Endothelial cell of umbilical vein (primary cell): ENCODE results near the gene TMED8.

ENCODE experiments used
- EZH2 ChIP-seq: IDR thresholded peaks from 2 replicates; pipeline ENCODE4 v1.6.1; 2012; ENCODE audit warnings: borderline replicate concordance, low read depth, mild to moderate bottlenecking, moderate library complexity, low read length, inconsistent platforms; ENCODE audit not compliant: severe bottlenecking
- FOS ChIP-seq: IDR thresholded peaks from 2 replicates; pipeline ENCODE4 v1.6.1; 2011; ENCODE audit warnings: mild to moderate bottlenecking, low read length, moderate library complexity, borderline replicate concordance; ENCODE audit not compliant: insufficient read depth
- GATA2 ChIP-seq: IDR thresholded peaks from 2 replicates; pipeline ENCODE4 v1.7.0; 2011; ENCODE audit warnings: low read depth, mild to moderate bottlenecking, moderate library complexity, mixed read lengths, low read length; ENCODE audit not compliant: insufficient read length, insufficient read depth
- JUN ChIP-seq: IDR thresholded peaks from 2 replicates; pipeline ENCODE4 v1.6.1; 2011; ENCODE audit warnings: borderline replicate concordance, low read depth; ENCODE audit not compliant: insufficient read length, insufficient read depth
- MYC ChIP-seq: IDR thresholded peaks from one replicate; pipeline ENCODE4 v1.6.1; 2011; ENCODE audit warnings: mild to moderate bottlenecking, low read depth, low read length
- POLR2A ChIP-seq: IDR thresholded peaks from 2 replicates; pipeline ENCODE4 v1.6.1; 2012; ENCODE audit warnings: low read depth, mild to moderate bottlenecking, control low read depth, low read length
- POLR2AphosphoS5 ChIP-seq: IDR thresholded peaks from 2 replicates; pipeline ENCODE4 v1.6.1; 2012; ENCODE audit warnings: low read depth, mild to moderate bottlenecking, control low read depth, low read length, moderate library complexity; ENCODE audit not compliant: insufficient read depth
- TF ChIP-seq, protein P1 (sequence below), 2 donors: IDR thresholded peaks; 1 replicate in 1 of 2; 2 replicates in 1 of 2; pipeline ENCODE4 v1.5.1; 2011; ENCODE audit warnings: low read length in 2 of 2, mild to moderate bottlenecking in 2 of 2, moderate library complexity in 2 of 2, control low read depth in 1 of 2, inconsistent platforms in 1 of 2, low read depth in 1 of 2; ENCODE audit not compliant: insufficient read depth in 1 of 2; ENCODE audit errors: extremely low read depth in 1 of 2
- TF ChIP-seq, protein P2 (sequence below): IDR thresholded peaks from 2 replicates; pipeline ENCODE4 v1.6.1; 2011; ENCODE audit not compliant: insufficient read depth, insufficient read length

DNA sequence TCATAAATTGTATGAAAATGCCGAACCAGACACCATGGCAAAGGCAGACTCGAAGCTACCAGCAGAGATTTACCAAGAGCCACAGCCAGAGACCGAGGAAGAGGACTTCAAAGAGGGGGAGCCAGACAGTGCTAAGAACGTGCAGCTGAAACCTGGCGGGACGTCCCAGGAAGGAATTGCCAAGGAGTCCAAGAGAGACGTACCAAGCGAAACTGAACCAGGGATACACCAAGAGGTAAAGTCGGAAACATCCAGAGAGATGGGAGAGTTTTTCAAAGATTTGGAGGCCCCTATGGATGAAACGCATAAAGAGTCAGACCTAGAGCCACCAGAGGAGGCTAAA, 579 bp upstream of the TMED8 start:
- TF ChIP-seq, protein P1, sequence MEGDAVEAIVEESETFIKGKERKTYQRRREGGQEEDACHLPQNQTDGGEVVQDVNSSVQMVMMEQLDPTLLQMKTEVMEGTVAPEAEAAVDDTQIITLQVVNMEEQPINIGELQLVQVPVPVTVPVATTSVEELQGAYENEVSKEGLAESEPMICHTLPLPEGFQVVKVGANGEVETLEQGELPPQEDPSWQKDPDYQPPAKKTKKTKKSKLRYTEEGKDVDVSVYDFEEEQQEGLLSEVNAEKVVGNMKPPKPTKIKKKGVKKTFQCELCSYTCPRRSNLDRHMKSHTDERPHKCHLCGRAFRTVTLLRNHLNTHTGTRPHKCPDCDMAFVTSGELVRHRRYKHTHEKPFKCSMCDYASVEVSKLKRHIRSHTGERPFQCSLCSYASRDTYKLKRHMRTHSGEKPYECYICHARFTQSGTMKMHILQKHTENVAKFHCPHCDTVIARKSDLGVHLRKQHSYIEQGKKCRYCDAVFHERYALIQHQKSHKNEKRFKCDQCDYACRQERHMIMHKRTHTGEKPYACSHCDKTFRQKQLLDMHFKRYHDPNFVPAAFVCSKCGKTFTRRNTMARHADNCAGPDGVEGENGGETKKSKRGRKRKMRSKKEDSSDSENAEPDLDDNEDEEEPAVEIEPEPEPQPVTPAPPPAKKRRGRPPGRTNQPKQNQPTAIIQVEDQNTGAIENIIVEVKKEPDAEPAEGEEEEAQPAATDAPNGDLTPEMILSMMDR (IDR thresholded peaks at IDR 0.05; ENCODE audit: extremely low read depth in 1 of 2, insufficient read depth in 1 of 2, low read depth in 1 of 2, low read length in 2 of 2): no peak
- no peak for TF ChIP-seq EZH2
- no peak for TF ChIP-seq POLR2A
- TF ChIP-seq MYC: no peak
- no peak for TF ChIP-seq POLR2AphosphoS5
- TF ChIP-seq, protein P2, sequence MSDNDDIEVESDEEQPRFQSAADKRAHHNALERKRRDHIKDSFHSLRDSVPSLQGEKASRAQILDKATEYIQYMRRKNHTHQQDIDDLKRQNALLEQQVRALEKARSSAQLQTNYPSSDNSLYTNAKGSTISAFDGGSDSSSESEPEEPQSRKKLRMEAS: no peak
- no peak for TF ChIP-seq JUN
- TF ChIP-seq GATA2: no peak
- TF ChIP-seq FOS: no peak
